GM23338 (cell line): ENCODE measurements around the gene RAP1GAP. TPM values are rescaled to one million over a fixed set of nuclear protein-coding genes. Genes with fewer than 3 reads are reported as not detected.

ENCODE experiments used
- ATAC-seq: fragments of 200-7000 bp; cut with Tn5 transposase; 3 replicates; pipeline ENCODE4 v1.9.1; 2020
- DNase-seq: peaks from one replicate; pipeline ENCODE4 v3.0.0-alpha.2; 2015; ENCODE audit warnings: low spot score
- H2AFZ ChIP-seq: fragments of 200-600 bp; sonication (generic); 2 replicates; pipeline ENCODE4 v1.8.0; 2016; ENCODE audit warnings: antibody characterized with exemption, mild to moderate bottlenecking, moderate library complexity
- H3F3A ChIP-seq: fragments of 200-600 bp; sonication (generic); replicated peaks from 2 replicates; pipeline ENCODE4 v1.8.0; 2017; ENCODE audit warnings: antibody characterized with exemption, mixed run types, low read depth
- H3K27ac ChIP-seq: fragments of 200-600 bp; sonication (generic); 2 replicates; pipeline ENCODE4 v1.6.1; 2016; ENCODE audit warnings: low read depth
- H3K27me3 ChIP-seq: fragments of 200-600 bp; sonication (generic); 2 replicates; pipeline ENCODE4 v1.8.0; 2016; ENCODE audit warnings: mild to moderate bottlenecking, mixed run types, moderate library complexity; ENCODE audit not compliant: insufficient read depth
- H3K36me3 ChIP-seq: fragments of 200-600 bp; sonication (generic); 2 replicates; pipeline ENCODE4 v1.8.0; 2016; ENCODE audit warnings: mild to moderate bottlenecking; ENCODE audit not compliant: insufficient read depth
- H3K4me1 ChIP-seq: fragments of 200-600 bp; sonication (generic); 2 replicates; pipeline ENCODE4 v1.8.0; 2016; ENCODE audit warnings: mild to moderate bottlenecking, moderate library complexity; ENCODE audit not compliant: insufficient read depth
- H3K4me2 ChIP-seq: fragments of 200-600 bp; sonication (generic); 2 replicates; pipeline ENCODE4 v1.7.1; 2017; ENCODE audit warnings: mixed run types
- H3K4me3 ChIP-seq: fragments of 200-600 bp; sonication (generic); 2 replicates; pipeline ENCODE4 v1.6.1; 2016; ENCODE audit warnings: mixed run types
- H3K79me2 ChIP-seq: fragments of 200-600 bp; sonication (generic); replicated peaks from 2 replicates; pipeline ENCODE4 v1.8.0; 2017; ENCODE audit warnings: mild to moderate bottlenecking; ENCODE audit not compliant: insufficient read depth
- H3K9me2 ChIP-seq: fragments of 200-600 bp; sonication (generic); 2 replicates; pipeline ENCODE4 v1.8.0; 2017; ENCODE audit not compliant: insufficient read depth
- H4K20me1 ChIP-seq: fragments of 200-600 bp; sonication (generic); replicated peaks from 2 replicates; pipeline ENCODE4 v1.8.0; 2017; ENCODE audit warnings: mild to moderate bottlenecking; ENCODE audit not compliant: insufficient read depth
- H3K27ac Mint-ChIP-seq: 2 replicates; pipeline ENCODE4 v1.8.0; 2020; ENCODE audit warnings: inconsistent platforms, mild to moderate bottlenecking, moderate library complexity, mixed read lengths
- H3K27me3 Mint-ChIP-seq: 3 replicates; pipeline ENCODE4 v1.8.0; 2022; ENCODE audit warnings: low read depth, mild to moderate bottlenecking, moderate library complexity, mixed read lengths, inconsistent platforms; ENCODE audit not compliant: insufficient read depth, poor library complexity
- H3K36me3 Mint-ChIP-seq: 3 replicates; pipeline ENCODE4 v1.8.0; 2021; ENCODE audit warnings: low read depth, mild to moderate bottlenecking, inconsistent platforms, moderate library complexity, mixed read lengths
- H3K4me1 Mint-ChIP-seq: 3 replicates; pipeline ENCODE4 v1.8.0; 2020; ENCODE audit warnings: mild to moderate bottlenecking, inconsistent platforms, mixed read lengths
- H3K4me3 Mint-ChIP-seq: 3 replicates; pipeline ENCODE4 v1.8.0; 2021; ENCODE audit warnings: moderate library complexity, mild to moderate bottlenecking, inconsistent platforms, mixed read lengths
- H3K9me3 Mint-ChIP-seq: 3 replicates; pipeline ENCODE4 v1.8.0; 2020; ENCODE audit warnings: moderate library complexity, mild to moderate bottlenecking, inconsistent platforms, mixed read lengths
- CREB1 ChIP-seq: fragments of 250-450 bp; sonication (Bioruptor Pico); IDR thresholded peaks from 2 replicates; pipeline ENCODE4 v1.5.0; 2020; ENCODE audit warnings: low read depth, mild to moderate bottlenecking, moderate library complexity
- ETS1 ChIP-seq: IDR thresholded peaks from 2 replicates; pipeline ENCODE4 v1.6.1; 2016; ENCODE audit warnings: antibody characterized with exemption
- EZH2 ChIP-seq: fragments of 200-600 bp; sonication (generic); IDR thresholded peaks from one replicate; pipeline ENCODE4 v1.8.0; 2017; ENCODE audit warnings: antibody characterized with exemption, mild to moderate bottlenecking, low read depth; ENCODE audit not compliant: unreplicated experiment
- POLR2AphosphoS5 ChIP-seq: IDR thresholded peaks from 2 replicates; pipeline ENCODE4 v1.6.1; 2016; ENCODE audit warnings: antibody characterized with exemption, low read depth
- REST ChIP-seq: IDR thresholded peaks from one replicate; pipeline ENCODE4 v1.6.1; 2018; ENCODE audit warnings: antibody characterized with exemption; ENCODE audit not compliant: unreplicated experiment
- ZNF114 ChIP-seq: fragments of 250-450 bp; sonication (Bioruptor Pico); IDR thresholded peaks from 2 replicates; pipeline ENCODE4 v1.5.0; 2020; ENCODE audit warnings: mild to moderate bottlenecking, moderate library complexity
- polyA plus RNA-seq: library from polyadenylated mRNA; unstranded; fragments of >200 nt; fragmentation: Nextera tagmentation; extraction: Ambion mirVana; gene quantifications from 2 replicates; pipeline ENCODE4 v1.2.1, GENCODE V29; 2016
- total RNA-seq: library from RNA; depleted of rRNA; stranded (reverse); fragments of >200 nt; shearing (Covaris generic); gene quantifications from 2 replicates; pipeline ENCODE4 v1.2.3, GENCODE V29; 2014
- TF ChIP-seq, protein P1 (sequence below), 2 experiments: fragments of 200-600 bp in 1 of 2; sonication (generic) in 1 of 2; conservative IDR thresholded peaks; 2 replicates each; pipeline versions ENCODE4 v1.5.1 to v1.6.1; 2016 to 2017; ENCODE audit warnings: antibody characterized with exemption in 2 of 2, low read depth in 2 of 2, mild to moderate bottlenecking in 2 of 2, moderate library complexity in 1 of 2

The RAP1GAP gene
- total and polyA plus RNA-seq, 2 experiments from 2014 or later = 4.3 to 6.6 TPM

DNA sequence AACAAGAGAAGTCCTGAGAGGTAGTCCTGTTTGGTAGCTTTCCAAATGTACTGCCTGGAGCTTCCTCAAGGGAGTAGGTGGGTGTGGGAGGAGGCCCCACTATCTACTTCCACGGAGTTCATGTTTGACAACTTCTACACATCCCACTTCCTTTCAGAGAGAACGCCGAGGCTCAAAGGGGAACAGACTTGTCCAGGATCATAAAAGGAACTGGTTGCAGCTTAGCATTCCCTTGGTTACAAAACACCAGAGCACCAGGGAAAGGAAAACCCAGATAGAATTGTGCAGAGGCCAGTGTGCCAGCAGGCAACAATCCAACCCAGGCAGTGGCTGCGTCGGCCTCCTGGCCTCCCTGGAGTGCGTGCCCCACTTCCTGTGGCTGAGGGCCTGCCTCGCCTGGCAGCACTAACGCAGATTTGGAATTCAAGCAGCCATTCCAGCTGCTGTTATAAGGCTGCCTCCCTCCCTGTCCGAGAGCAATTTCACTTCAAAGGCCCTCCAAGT lies 4.2 kb upstream of the RAP1GAP start:
- Histone ChIP-seq H3K4me2 (no peak overlapping the region), H3K4me1 (peaks cover 30% of the 10 kb centered on the region), H2AFZ (no peak overlapping the region), H3K79me2 (no peaks in the 10 kb centered on the region), H3K27me3 (peaks cover 18% of the 10 kb centered on the region), H3F3A (0 out of 2 replicates have a peak, but pooled peaks cover 8% of the 10 kb centered on the region), H3K27ac (peak overlapping the region; percentile 45; the same call in 1 of the 2 replicates), H3K9me2 (no peaks in the 10 kb centered on the region), H3K36me3 (no peaks in the 10 kb centered on the region), H4K20me1 (peaks cover 4% of the 10 kb centered on the region; the same call in 1 of the 2 replicates), H3K4me3 (no peak overlapping the region)
- Mint-ChIP-seq H3K9me3 (no peaks in the 10 kb centered on the region), H3K27ac (0 out of 2 replicates have a peak overlapping the region, but pooled peaks have one; percentile 70), H3K27me3 (peaks cover 23% of the 10 kb centered on the region), H3K36me3 (no peaks in the 10 kb centered on the region), H3K4me3 (no peak overlapping the region), H3K4me1 (peaks cover 31% of the 10 kb centered on the region)
- no peak for ATAC-seq
- no peak for DNase-seq
- TF ChIP-seq ZNF114 (CRISPR knock-in tag) = no peak
- TF ChIP-seq ETS1 = no peak
- TF ChIP-seq, protein P1, sequence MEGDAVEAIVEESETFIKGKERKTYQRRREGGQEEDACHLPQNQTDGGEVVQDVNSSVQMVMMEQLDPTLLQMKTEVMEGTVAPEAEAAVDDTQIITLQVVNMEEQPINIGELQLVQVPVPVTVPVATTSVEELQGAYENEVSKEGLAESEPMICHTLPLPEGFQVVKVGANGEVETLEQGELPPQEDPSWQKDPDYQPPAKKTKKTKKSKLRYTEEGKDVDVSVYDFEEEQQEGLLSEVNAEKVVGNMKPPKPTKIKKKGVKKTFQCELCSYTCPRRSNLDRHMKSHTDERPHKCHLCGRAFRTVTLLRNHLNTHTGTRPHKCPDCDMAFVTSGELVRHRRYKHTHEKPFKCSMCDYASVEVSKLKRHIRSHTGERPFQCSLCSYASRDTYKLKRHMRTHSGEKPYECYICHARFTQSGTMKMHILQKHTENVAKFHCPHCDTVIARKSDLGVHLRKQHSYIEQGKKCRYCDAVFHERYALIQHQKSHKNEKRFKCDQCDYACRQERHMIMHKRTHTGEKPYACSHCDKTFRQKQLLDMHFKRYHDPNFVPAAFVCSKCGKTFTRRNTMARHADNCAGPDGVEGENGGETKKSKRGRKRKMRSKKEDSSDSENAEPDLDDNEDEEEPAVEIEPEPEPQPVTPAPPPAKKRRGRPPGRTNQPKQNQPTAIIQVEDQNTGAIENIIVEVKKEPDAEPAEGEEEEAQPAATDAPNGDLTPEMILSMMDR (conservative IDR thresholded peaks at IDR 0.05; ENCODE audit: low read depth in 2 of 2) = no peak
- no peak for TF ChIP-seq REST
- TF ChIP-seq POLR2AphosphoS5 = no peak
- TF ChIP-seq EZH2 = no peak
- no peak for TF ChIP-seq CREB1 (CRISPR knock-in tag)
